Tibial nerve (tissue), 4 donors: Measurements from ENCODE around the gene CST9L. TPM values are rescaled to one million over a fixed set of nuclear protein-coding genes. Genes with fewer than 3 reads are reported as not detected.

Source experiments
- DNase-seq, 2 donors: peaks; one replicate each; pipeline ENCODE4 v3.0.0-alpha.2; 2019; ENCODE audit warnings: low spot score in 2 of 2
- H3K27ac ChIP-seq, 4 donors: fragments of 200-600 bp; sonication (generic) in 3 of 4; one replicate each; pipeline ENCODE4 v1.5.1; 2017 to 2019; ENCODE audit warnings: mild to moderate bottlenecking in 1 of 4
- H3K27me3 ChIP-seq, 2 donors: fragments of 200-600 bp; sonication (generic) in 1 of 2; one replicate each; pipeline versions ENCODE4 v1.5.1 to v1.6.0; 2017 to 2019
- H3K36me3 ChIP-seq, 3 donors: fragments of 200-600 bp; sonication (generic); one replicate each; pipeline ENCODE4 v1.5.1; 2018 to 2019
- H3K4me1 ChIP-seq, 4 donors: fragments of 200-600 bp; sonication (generic) in 3 of 4; one replicate each; pipeline ENCODE4 v1.5.1; 2017 to 2019
- H3K4me3 ChIP-seq, 4 donors: fragments of 200-600 bp; sonication (generic) in 3 of 4; one replicate each; pipeline ENCODE4 v1.5.1; 2017 to 2019; ENCODE audit warnings: mild to moderate bottlenecking in 1 of 4, moderate library complexity in 1 of 4
- H3K9me3 ChIP-seq, 4 donors: fragments of 200-600 bp; sonication (generic) in 3 of 4; one replicate each; pipeline ENCODE4 v1.5.1; 2017 to 2019
- EP300 ChIP-seq, 2 donors: sonication (generic); formaldehyde crosslinking; IDR thresholded peaks; one replicate each; pipeline ENCODE4 v1.6.1; 2017; ENCODE audit warnings: antibody characterized with exemption in 2 of 2, mild to moderate bottlenecking in 1 of 2
- POLR2A ChIP-seq, 2 donors: fragments of 450-650 bp; IDR thresholded peaks; one replicate each; pipeline ENCODE4 v1.6.1; 2017; ENCODE audit warnings: antibody characterized with exemption in 2 of 2, mild to moderate bottlenecking in 2 of 2, moderate library complexity in 2 of 2
- WGBS, 2 donors: methylation state at CpG; one replicate each; pipeline ENCODE4 v1.1.5; 2018; 5-methylcytosine and 5-hydroxymethylcytosine counted together
- total RNA-seq, 4 donors: library from RNA; depleted of rRNA; stranded (reverse); fragments of >200 nt; gene quantifications; one replicate each; pipeline ENCODE4 v1.1.0, GENCODE V29; 2016
- TF ChIP-seq, protein P1 (sequence below), 5 experiments: fragments of 200-600 bp in 3 of 5; fragments of 450-650 bp in 2 of 5; sonication (generic) in 3 of 5; IDR thresholded peaks; one replicate each; pipeline ENCODE4 v1.5.1; 2016 to 2019; ENCODE audit warnings: antibody characterized with exemption in 5 of 5, mild to moderate bottlenecking in 3 of 5, moderate library complexity in 2 of 5

CST9L gene
- total RNA-seq, 4 donors from 2014 or later: not detected

DNA sequence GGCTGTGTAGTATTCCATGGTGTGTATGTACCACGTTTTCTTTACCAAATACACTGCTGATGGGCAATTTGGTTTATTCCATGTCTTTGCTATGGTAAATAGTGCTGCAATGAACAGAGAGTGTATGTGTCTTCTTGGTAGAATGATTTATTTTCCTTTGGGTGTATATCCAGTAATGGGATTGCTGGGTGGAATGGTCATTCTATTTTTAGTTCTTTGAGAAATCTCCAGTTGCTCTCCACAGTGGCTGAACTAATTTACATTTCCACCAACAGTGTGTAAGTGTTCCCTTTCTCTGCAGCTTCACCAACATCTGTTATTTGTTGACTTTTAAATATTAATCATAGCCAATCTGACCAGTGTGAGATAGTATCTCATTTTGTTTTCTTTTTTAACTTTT, 13.9 kb downstream of the CST9L start:
- 43 to 56% methylated on average over 1 of the region's 1 CpG for WGBS, 2 donors
- Histone ChIP-seq H3K9me3 (peaks cover 0 to 29% (median 2%) of the 10 kb centered on the region in 4 donors), H3K4me1 (no peaks in the 10 kb centered on the region), H3K27ac (no peak overlapping the region), H3K4me3 (no peak overlapping the region), H3K36me3 (no peaks in the 10 kb centered on the region), H3K27me3 (no peaks in the 10 kb centered on the region)
- no peak for TF ChIP-seq POLR2A (IDR thresholded peaks at IDR 0.05)
- TF ChIP-seq, protein P1, sequence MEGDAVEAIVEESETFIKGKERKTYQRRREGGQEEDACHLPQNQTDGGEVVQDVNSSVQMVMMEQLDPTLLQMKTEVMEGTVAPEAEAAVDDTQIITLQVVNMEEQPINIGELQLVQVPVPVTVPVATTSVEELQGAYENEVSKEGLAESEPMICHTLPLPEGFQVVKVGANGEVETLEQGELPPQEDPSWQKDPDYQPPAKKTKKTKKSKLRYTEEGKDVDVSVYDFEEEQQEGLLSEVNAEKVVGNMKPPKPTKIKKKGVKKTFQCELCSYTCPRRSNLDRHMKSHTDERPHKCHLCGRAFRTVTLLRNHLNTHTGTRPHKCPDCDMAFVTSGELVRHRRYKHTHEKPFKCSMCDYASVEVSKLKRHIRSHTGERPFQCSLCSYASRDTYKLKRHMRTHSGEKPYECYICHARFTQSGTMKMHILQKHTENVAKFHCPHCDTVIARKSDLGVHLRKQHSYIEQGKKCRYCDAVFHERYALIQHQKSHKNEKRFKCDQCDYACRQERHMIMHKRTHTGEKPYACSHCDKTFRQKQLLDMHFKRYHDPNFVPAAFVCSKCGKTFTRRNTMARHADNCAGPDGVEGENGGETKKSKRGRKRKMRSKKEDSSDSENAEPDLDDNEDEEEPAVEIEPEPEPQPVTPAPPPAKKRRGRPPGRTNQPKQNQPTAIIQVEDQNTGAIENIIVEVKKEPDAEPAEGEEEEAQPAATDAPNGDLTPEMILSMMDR (IDR thresholded peaks at IDR 0.05): no peak
- TF ChIP-seq EP300 (IDR thresholded peaks at IDR 0.05): no peak
- DNase-seq: no peak

DNA sequence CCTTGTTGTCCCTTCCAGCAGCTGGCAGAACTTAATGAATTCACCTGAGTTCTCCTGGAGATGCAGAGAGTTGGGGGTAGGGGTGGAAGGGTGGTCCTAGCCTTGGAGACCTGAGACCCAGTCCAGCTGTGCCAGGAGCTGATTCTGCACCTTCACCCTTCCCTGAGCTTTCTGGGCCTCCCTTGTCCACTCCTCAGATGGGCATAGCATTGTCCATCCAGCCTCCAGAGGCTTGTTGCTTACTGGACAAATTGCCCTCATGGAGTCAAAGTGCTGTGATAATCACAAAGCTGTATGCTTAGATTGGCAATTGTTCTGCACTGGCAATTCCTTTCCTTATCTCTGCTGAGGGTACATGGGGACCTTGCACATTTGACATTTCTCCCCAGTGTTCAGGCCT, 16.5 kb downstream of the CST9L start:
- Histone ChIP-seq H3K4me1 (no peaks in the 10 kb centered on the region), H3K4me3 (no peak overlapping the region), H3K36me3 (no peaks in the 10 kb centered on the region), H3K27ac (no peak overlapping the region), H3K9me3 (peaks cover 0 to 12% (median 0%) of the 10 kb centered on the region in 4 donors), H3K27me3 (no peaks in the 10 kb centered on the region)
- no peak for DNase-seq
- TF ChIP-seq, protein P1 (IDR thresholded peaks at IDR 0.05): no peak
- no peak for TF ChIP-seq EP300 (IDR thresholded peaks at IDR 0.05)
- no peak for TF ChIP-seq POLR2A (IDR thresholded peaks at IDR 0.05)

DNA sequence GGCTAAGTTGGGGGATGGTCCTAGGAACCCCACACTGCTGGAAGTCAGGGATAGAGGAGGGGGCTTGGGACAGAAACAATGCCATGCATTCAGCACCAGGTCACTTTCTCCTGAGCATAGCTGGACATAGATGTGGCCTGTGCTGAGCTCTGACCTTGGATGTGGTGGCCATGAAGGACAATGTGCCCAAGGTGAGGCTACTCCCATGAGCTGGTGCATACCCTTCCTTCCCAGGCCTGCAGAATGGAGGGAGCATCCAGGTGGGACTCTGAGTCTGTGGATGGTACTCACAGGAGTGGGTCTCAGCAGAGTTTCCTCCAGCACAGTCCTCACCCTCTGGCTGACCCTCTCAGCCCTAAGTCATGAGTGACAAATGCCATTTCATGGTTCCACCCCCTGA, 16.9 kb downstream of the CST9L start:
- no peak overlapping the region for H3K27ac ChIP-seq
- no peak overlapping the region for H3K4me3 ChIP-seq
- no peak for DNase-seq
- no peaks in the 10 kb centered on the region for H3K4me1 ChIP-seq
- H3K27me3 ChIP-seq: no peaks in the 10 kb centered on the region
- TF ChIP-seq, protein P1 (IDR thresholded peaks at IDR 0.05): no peak
- TF ChIP-seq EP300 (IDR thresholded peaks at IDR 0.05) (no peak), POLR2A (IDR thresholded peaks at IDR 0.05) (no peak)
- H3K9me3 ChIP-seq: peaks cover 0 to 8% (median 0%) of the 10 kb centered on the region in 4 donors
- H3K36me3 ChIP-seq: no peaks in the 10 kb centered on the region

DNA sequence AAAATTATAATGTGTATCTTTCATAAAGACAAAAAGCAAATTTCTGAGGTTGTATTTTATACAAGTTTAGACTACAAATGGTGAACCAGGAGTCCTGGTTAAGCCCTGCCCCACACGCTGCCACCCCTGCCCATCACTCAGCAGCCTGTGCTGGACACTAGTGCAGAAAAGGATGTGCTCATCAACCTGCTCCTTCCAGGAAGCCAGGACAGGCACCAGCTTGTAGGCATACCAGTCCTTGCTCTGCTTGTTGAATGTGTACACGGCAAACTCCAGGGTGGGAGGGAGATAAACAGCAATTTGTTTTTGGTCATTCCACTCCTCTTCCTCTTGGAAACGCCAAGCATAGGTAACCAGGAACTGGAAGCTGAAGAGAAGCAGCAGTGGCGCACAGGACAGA, 18.1 kb downstream of the CST9L start:
- Histone ChIP-seq H3K27me3 (no peaks in the 10 kb centered on the region), H3K27ac (no peak overlapping the region), H3K4me3 (no peak overlapping the region), H3K4me1 (no peaks in the 10 kb centered on the region), H3K36me3 (no peaks in the 10 kb centered on the region), H3K9me3 (no peaks in the 10 kb centered on the region)
- no peak for DNase-seq
- TF ChIP-seq, protein P1 (IDR thresholded peaks at IDR 0.05): no peak
- TF ChIP-seq EP300 (IDR thresholded peaks at IDR 0.05) (no peak), POLR2A (IDR thresholded peaks at IDR 0.05) (no peak)
- WGBS, 2 donors: 65 to 73% methylated on average over 4 of the region's 4 CpGs

DNA sequence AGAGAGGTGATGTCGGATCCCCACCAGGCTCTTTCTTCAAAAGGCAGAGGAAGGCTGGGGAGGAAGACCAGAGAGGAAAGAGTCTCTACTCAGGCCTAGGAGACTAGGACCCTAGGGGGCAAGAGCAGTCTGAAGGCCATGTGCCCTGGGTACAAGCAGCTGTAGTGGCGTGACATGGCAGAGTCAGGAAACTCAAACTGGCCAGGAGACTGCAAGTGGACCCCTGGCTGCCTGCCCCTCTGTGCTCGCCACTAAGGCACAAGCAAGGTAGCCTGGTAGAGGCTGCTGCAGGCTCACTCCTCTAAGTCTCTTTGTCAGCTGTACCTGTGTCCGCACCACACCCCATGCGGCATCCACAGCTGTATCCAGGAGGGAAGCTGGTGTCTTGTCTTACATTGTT, 19.9 kb downstream of the CST9L start:
- no peaks in the 10 kb centered on the region for H3K9me3 ChIP-seq
- H3K27me3 ChIP-seq: no peaks in the 10 kb centered on the region
- H3K27ac ChIP-seq: no peak overlapping the region
- TF ChIP-seq EP300 (IDR thresholded peaks at IDR 0.05) (no peak), POLR2A (IDR thresholded peaks at IDR 0.05) (no peak)
- no peak for DNase-seq
- 65 to 76% methylated on average over 5 of the region's 5 CpGs for WGBS, 2 donors
- no peaks in the 10 kb centered on the region for H3K4me1 ChIP-seq
- H3K4me3 ChIP-seq: no peak overlapping the region
- no peaks in the 10 kb centered on the region for H3K36me3 ChIP-seq

DNA sequence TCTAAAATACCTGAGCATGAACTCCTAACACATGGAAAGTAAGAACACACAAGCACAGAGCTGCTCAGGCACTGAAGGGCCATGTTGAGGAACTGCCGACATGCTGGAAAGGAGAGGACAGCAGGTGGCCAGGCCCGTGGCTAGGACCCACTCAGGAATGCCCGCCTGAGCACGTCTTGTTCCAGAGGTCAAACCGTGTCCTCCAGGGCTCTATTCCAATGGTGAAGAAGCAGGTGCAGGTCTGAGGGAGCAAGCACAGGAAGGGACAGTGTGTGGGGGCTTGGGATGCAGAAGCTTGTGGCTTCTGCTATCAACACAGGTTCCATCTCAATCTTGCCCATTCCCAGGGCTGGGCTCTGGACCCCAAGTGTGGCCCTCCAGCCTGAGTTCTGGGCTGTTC, 20.7 kb downstream of the CST9L start:
- no peaks in the 10 kb centered on the region for H3K36me3 ChIP-seq
- WGBS, 2 donors: 78 to 86% methylated on average over 5 of the region's 5 CpGs
- DNase-seq: no peak

More for the DNA sequence above, 20.7 kb downstream of the CST9L start:
- H3K9me3 ChIP-seq: no peaks in the 10 kb centered on the region
- H3K27me3 ChIP-seq: no peaks in the 10 kb centered on the region
- no peak overlapping the region for H3K27ac ChIP-seq
- no peak overlapping the region for H3K4me3 ChIP-seq
- no peaks in the 10 kb centered on the region for H3K4me1 ChIP-seq
- TF ChIP-seq, protein P1 (IDR thresholded peaks at IDR 0.05): no peak
